ENCODE data around the gene PPM1L. TPM values are rescaled to one million over a fixed set of nuclear protein-coding genes. Genes with fewer than 3 reads are reported as not detected.

Gene PPM1L
- total and polyA plus RNA-seq, 10 of the 15 experiments (the other 5 are each of a cell fraction or from before 2014, with no cell fraction given), result under 0.01 to 0.33 (median 0.06) TPM; not detected in 1

GRCh38 chr3:160987982-160988964 is 232.2 kb downstream of the PPM1L start:
- ATAC-seq (no peak), FAIRE-seq (no peak), DNase-seq (ENCODE audit: low read depth, low spot score) (no peak)
- Histone ChIP-seq H3K4me1 (ENCODE audit: control insufficient read depth, insufficient read depth, low read length) (no peaks in the 10 kb centered on the region), H3K9ac (ENCODE audit: control insufficient read depth, insufficient read depth, low read length) (no peak overlapping the region), H3K4me3 (no peak overlapping the region), H3K36me3 (ENCODE audit: control insufficient read depth in 2 of 2, insufficient read depth in 2 of 2, low read length in 1 of 2) (no peaks in the 10 kb centered on the region), H4K20me1 (ENCODE audit: control insufficient read depth, insufficient read depth) (no peaks in the 10 kb centered on the region), H3K4me2 (ENCODE audit: control insufficient read depth, insufficient read depth) (no peak overlapping the region), H2AFZ (ENCODE audit: control insufficient read depth, low read depth, low read length) (no peak overlapping the region), H3K27me3 (replicated peaks in 1 of 2; ENCODE audit: control insufficient read depth in 2 of 2, insufficient read depth in 2 of 2, low read length in 1 of 2) (no peaks in the 10 kb centered on the region), H3K9me3 (replicated peaks; ENCODE audit: control insufficient read depth, insufficient read depth, low read length) (no peaks in the 10 kb centered on the region; the same call in 2 of the 3 replicates), H3K27ac (ENCODE audit: control insufficient read depth, insufficient read depth) (no peak overlapping the region), H3K79me2 (ENCODE audit: control insufficient read depth, insufficient read depth, low read length) (no peaks in the 10 kb centered on the region)
- 56% methylated on average over 4 of the region's 4 CpGs for WGBS (ENCODE audit: insufficient coverage, insufficient replicate concordance, low lambda C conversion rate, missing lambda C conversion rate)
- intact Hi-C loops (cut with micrococcal nuclease; ENCODE audit: unreplicated experiment) (no loop called here), in situ Hi-C loops (cut with MboI) (no loop called here)
- SMC1A ChIA-PET (ENCODE audit: uncharacterized antibody, unreplicated experiment), result interaction anchor here (0.6 kb wide), 1 partner anchor 316 kb away, joined by 3 read pairs; no protein-coding TSS in a partner anchor
- no TSS peak for BruUV-seq (replicated peaks)
- RAD21 ChIA-PET (ENCODE audit: unreplicated experiment), result no interaction called here
- POLR2A ChIA-PET, result no interaction called here
- CTCF ChIA-PET, result no interaction called here
- no peak for TF ChIP-seq KLF5 (IDR thresholded peaks at IDR 0.05; ENCODE audit: partially characterized antibody)
- TF ChIP-seq EED (IDR thresholded peaks at IDR 0.05; ENCODE audit: low read depth), result no peak
- no peak for TF ChIP-seq ZNF207 (IDR thresholded peaks at IDR 0.05; ENCODE audit: borderline replicate concordance)
- TF ChIP-seq PKNOX1 (IDR thresholded peaks at IDR 0.05), result no peak
- no peak for TF ChIP-seq USF1 (IDR thresholded peaks at IDR 0.05; ENCODE audit: borderline replicate concordance, extremely low read length, insufficient read depth, low read depth, low read length)
- no peak for TF ChIP-seq ELK1 (IDR thresholded peaks at IDR 0.05; ENCODE audit: low read depth, low read length)
- TF ChIP-seq NFYA (IDR thresholded peaks at IDR 0.05; ENCODE audit: borderline replicate concordance, low read depth, low read length), result no peak
- no peak for TF ChIP-seq BACH1 (IDR thresholded peaks at IDR 0.05; ENCODE audit: borderline replicate concordance)
- TF ChIP-seq MTA2 (IDR thresholded peaks at IDR 0.05; ENCODE audit: low read depth), result no peak
- no peak for TF ChIP-seq NR2C1 (IDR thresholded peaks at IDR 0.05)
- TF ChIP-seq SKIL (IDR thresholded peaks at IDR 0.05; ENCODE audit: low read depth, poor library complexity, severe bottlenecking), result no peak
- TF ChIP-seq SIN3A (IDR thresholded peaks at IDR 0.05; ENCODE audit: low read depth, low read length), result no peak
- no peak for TF ChIP-seq ZBTB4 (CRISPR knock-in tag; IDR thresholded peaks at IDR 0.05)
- TF ChIP-seq GABPA (IDR thresholded peaks at IDR 0.05; ENCODE audit: low read depth), result no peak

Measured in GM12878 (cell line).